ENCODE measurements around the gene SENP2. TPM values are rescaled to one million over a fixed set of nuclear protein-coding genes. Genes with fewer than 3 reads are reported as not detected.

SENP2 gene
- total RNA-seq, 1 experiment from 2014 or later, result 56.9 TPM

DNA sequence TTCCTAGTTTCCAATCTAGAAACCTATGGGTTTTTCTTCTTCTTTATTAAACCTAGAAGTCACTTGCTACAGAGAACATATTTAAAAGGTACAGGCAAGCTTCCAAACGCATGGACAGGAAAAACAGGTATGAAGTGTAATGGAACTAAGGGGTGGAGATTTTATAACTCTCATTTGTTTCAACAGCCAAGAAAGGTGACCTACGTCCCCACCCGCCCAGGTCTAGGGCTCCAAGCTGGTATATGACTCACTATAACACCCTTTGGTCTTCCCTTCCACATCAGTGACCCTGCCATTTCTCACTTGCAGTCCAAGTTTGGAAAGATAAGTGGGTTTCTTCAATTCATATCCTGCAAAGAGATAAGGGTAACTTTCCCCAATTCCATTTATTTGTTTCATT lies 27.7 kb upstream of the SENP2 start:
- ATAC-seq (no peak), DNase-seq (ENCODE audit: low spot score) (no peak)
- no peaks in the 10 kb centered on the region for H3K9me3 Mint-ChIP-seq
- H3K4me1 Mint-ChIP-seq, result peaks cover 37% of the 10 kb centered on the region
- peak overlapping the region; percentile 54 for H3K27ac Mint-ChIP-seq
- H3K36me3 Mint-ChIP-seq, result no peaks in the 10 kb centered on the region
- POLR2A ChIA-PET, result no interaction called here
- no peak for TF ChIP-seq AFF4 (CRISPR knock-in tag; IDR thresholded peaks at IDR 0.05; ENCODE audit: borderline replicate concordance)
- TF ChIP-seq ATF6 (CRISPR knock-in tag; IDR thresholded peaks at IDR 0.05), result no peak
- TF ChIP-seq, protein P1, sequence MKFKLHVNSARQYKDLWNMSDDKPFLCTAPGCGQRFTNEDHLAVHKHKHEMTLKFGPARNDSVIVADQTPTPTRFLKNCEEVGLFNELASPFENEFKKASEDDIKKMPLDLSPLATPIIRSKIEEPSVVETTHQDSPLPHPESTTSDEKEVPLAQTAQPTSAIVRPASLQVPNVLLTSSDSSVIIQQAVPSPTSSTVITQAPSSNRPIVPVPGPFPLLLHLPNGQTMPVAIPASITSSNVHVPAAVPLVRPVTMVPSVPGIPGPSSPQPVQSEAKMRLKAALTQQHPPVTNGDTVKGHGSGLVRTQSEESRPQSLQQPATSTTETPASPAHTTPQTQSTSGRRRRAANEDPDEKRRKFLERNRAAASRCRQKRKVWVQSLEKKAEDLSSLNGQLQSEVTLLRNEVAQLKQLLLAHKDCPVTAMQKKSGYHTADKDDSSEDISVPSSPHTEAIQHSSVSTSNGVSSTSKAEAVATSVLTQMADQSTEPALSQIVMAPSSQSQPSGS (CRISPR knock-in tag; IDR thresholded peaks at IDR 0.05; ENCODE audit: borderline replicate concordance, low read depth), result no peak
- no peak for TF ChIP-seq EMX1 (CRISPR knock-in tag; IDR thresholded peaks at IDR 0.05)
- TF ChIP-seq, protein P2, sequence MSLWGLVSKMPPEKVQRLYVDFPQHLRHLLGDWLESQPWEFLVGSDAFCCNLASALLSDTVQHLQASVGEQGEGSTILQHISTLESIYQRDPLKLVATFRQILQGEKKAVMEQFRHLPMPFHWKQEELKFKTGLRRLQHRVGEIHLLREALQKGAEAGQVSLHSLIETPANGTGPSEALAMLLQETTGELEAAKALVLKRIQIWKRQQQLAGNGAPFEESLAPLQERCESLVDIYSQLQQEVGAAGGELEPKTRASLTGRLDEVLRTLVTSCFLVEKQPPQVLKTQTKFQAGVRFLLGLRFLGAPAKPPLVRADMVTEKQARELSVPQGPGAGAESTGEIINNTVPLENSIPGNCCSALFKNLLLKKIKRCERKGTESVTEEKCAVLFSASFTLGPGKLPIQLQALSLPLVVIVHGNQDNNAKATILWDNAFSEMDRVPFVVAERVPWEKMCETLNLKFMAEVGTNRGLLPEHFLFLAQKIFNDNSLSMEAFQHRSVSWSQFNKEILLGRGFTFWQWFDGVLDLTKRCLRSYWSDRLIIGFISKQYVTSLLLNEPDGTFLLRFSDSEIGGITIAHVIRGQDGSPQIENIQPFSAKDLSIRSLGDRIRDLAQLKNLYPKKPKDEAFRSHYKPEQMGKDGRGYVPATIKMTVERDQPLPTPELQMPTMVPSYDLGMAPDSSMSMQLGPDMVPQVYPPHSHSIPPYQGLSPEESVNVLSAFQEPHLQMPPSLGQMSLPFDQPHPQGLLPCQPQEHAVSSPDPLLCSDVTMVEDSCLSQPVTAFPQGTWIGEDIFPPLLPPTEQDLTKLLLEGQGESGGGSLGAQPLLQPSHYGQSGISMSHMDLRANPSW (CRISPR knock-in tag; conservative IDR thresholded peaks at IDR 0.05; ENCODE audit: low read depth), result no peak
- no peak for TF ChIP-seq CREB1 (CRISPR knock-in tag; IDR thresholded peaks at IDR 0.05)
- no peak for TF ChIP-seq RELA (CRISPR knock-in tag; IDR thresholded peaks at IDR 0.05; ENCODE audit: borderline replicate concordance)
- TF ChIP-seq KAT7 (CRISPR knock-in tag; IDR thresholded peaks at IDR 0.05; ENCODE audit: borderline replicate concordance), result no peak
- TF ChIP-seq E2F5 (CRISPR knock-in tag; IDR thresholded peaks at IDR 0.05), result no peak
- TF ChIP-seq, protein P3, sequence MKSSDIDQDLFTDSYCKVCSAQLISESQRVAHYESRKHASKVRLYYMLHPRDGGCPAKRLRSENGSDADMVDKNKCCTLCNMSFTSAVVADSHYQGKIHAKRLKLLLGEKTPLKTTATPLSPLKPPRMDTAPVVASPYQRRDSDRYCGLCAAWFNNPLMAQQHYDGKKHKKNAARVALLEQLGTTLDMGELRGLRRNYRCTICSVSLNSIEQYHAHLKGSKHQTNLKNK (CRISPR knock-in tag; IDR thresholded peaks at IDR 0.05), result no peak
- TF ChIP-seq ZNF138 (CRISPR knock-in tag; conservative IDR thresholded peaks at IDR 0.05), result no peak
- no peak for TF ChIP-seq ZNF423 (CRISPR knock-in tag; IDR thresholded peaks at IDR 0.05)
- TF ChIP-seq, protein P4, sequence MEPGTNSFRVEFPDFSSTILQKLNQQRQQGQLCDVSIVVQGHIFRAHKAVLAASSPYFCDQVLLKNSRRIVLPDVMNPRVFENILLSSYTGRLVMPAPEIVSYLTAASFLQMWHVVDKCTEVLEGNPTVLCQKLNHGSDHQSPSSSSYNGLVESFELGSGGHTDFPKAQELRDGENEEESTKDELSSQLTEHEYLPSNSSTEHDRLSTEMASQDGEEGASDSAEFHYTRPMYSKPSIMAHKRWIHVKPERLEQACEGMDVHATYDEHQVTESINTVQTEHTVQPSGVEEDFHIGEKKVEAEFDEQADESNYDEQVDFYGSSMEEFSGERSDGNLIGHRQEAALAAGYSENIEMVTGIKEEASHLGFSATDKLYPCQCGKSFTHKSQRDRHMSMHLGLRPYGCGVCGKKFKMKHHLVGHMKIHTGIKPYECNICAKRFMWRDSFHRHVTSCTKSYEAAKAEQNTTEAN (CRISPR knock-in tag; IDR thresholded peaks at IDR 0.05), result no peak
- TF ChIP-seq ZNF317 (CRISPR knock-in tag; IDR thresholded peaks at IDR 0.05; ENCODE audit: borderline replicate concordance, low read depth), result no peak
- TF ChIP-seq SMAD3 (CRISPR knock-in tag; IDR thresholded peaks at IDR 0.05; ENCODE audit: borderline replicate concordance), result no peak
- CTCF ChIA-PET, result interaction anchor here (1.0 to 4.0 kb wide), 14 partner anchors 11 to 195 kb away, joined by 3 to 76 read pairs (median 6); partner anchors contain the start of genes MAP3K13, SENP2 and TMEM41A
- H3K27me3 Mint-ChIP-seq (ENCODE audit: low read depth), result peaks cover 16% of the 10 kb centered on the region; the same call in 1 of the 2 replicates
- H3K4me3 Mint-ChIP-seq, result no peak overlapping the region
